ENCODE results near the gene EWSR1. TPM values are rescaled to one million over a fixed set of nuclear protein-coding genes. Genes with fewer than 3 reads are reported as not detected.
"Not testable (repeated sequence)": the region's sequence is repeated elsewhere in the genome, so short reads cannot be mapped to it uniquely, and the experiment has no call there.

EWSR1 gene
- total RNA-seq, 1 donor from 2014 or later = 355 TPM

GRCh38 chr22:29244785-29245625 is 23.1 kb upstream of the EWSR1 start:
- no peak overlapping the region for H3K27ac Mint-ChIP-seq (ENCODE audit: unreplicated experiment)

GRCh38 chr22:29245626-29246385 is 22.3 kb upstream of the EWSR1 start:
- peak; percentile 98 for TF ChIP-seq CTCF (IDR thresholded peaks at IDR 0.05; ENCODE audit: partially characterized antibody, unreplicated experiment)
- H3K36me3 Mint-ChIP-seq (ENCODE audit: unreplicated experiment) = peaks cover 5% of the 10 kb centered on the region
- peaks cover 6% of the 10 kb centered on the region for H3K9me3 Mint-ChIP-seq (ENCODE audit: unreplicated experiment)
- H3K4me3 Mint-ChIP-seq (ENCODE audit: unreplicated experiment) = no peak overlapping the region
- DNase-seq = peak; percentile 84
- H3K27ac Mint-ChIP-seq (ENCODE audit: unreplicated experiment) = no peak overlapping the region
- no peaks in the 10 kb centered on the region for H3K27me3 Mint-ChIP-seq (ENCODE audit: unreplicated experiment)
- no peaks in the 10 kb centered on the region for H3K4me1 Mint-ChIP-seq (ENCODE audit: low read depth, unreplicated experiment)

More at GRCh38 chr22:29244785-29245625, 23.1 kb upstream of the EWSR1 start:
- Mint-ChIP-seq H3K4me3 (ENCODE audit: unreplicated experiment) (no peak overlapping the region), H3K27me3 (ENCODE audit: unreplicated experiment) (no peaks in the 10 kb centered on the region), H3K4me1 (ENCODE audit: low read depth, unreplicated experiment) (no peaks in the 10 kb centered on the region), H3K36me3 (ENCODE audit: unreplicated experiment) (peaks cover 5% of the 10 kb centered on the region), H3K9me3 (ENCODE audit: unreplicated experiment) (peaks cover 6% of the 10 kb centered on the region)
- no peak for TF ChIP-seq CTCF (IDR thresholded peaks at IDR 0.05; ENCODE audit: partially characterized antibody, unreplicated experiment)
- peak; percentile 1 for DNase-seq

GRCh38 chr22:29247891-29248290 is 20.2 kb upstream of the EWSR1 start:
- H3K27ac Mint-ChIP-seq (ENCODE audit: unreplicated experiment); H3K4me1 Mint-ChIP-seq (ENCODE audit: low read depth, unreplicated experiment); H3K36me3 Mint-ChIP-seq (ENCODE audit: unreplicated experiment); H3K9me3 Mint-ChIP-seq (ENCODE audit: unreplicated experiment); H3K27me3 Mint-ChIP-seq (ENCODE audit: unreplicated experiment); H3K4me3 Mint-ChIP-seq (ENCODE audit: unreplicated experiment); DNase-seq: not testable (repeated sequence)

GRCh38 chr22:29251265-29251664 is 16.8 kb upstream of the EWSR1 start:
- H3K27ac Mint-ChIP-seq (ENCODE audit: unreplicated experiment) = no peak overlapping the region

More at GRCh38 chr22:29251265-29251664, 16.8 kb upstream of the EWSR1 start:
- H3K4me1 Mint-ChIP-seq (ENCODE audit: low read depth, unreplicated experiment) = peaks cover 3% of the 10 kb centered on the region
- peaks cover 1% of the 10 kb centered on the region for H3K9me3 Mint-ChIP-seq (ENCODE audit: unreplicated experiment)
- H3K27me3 Mint-ChIP-seq (ENCODE audit: unreplicated experiment) = peaks cover 7% of the 10 kb centered on the region
- DNase-seq = no peak
- TF ChIP-seq CTCF (IDR thresholded peaks at IDR 0.05; ENCODE audit: partially characterized antibody, unreplicated experiment) = no peak
- H3K36me3 Mint-ChIP-seq (ENCODE audit: unreplicated experiment) = no peaks in the 10 kb centered on the region
- no peak overlapping the region for H3K4me3 Mint-ChIP-seq (ENCODE audit: unreplicated experiment)

Measured in glutamatergic neuron (in vitro differentiated cells).